ENCODE measurements around the gene NXPH4. TPM values are rescaled to one million over a fixed set of nuclear protein-coding genes. Genes with fewer than 3 reads are reported as not detected.

The NXPH4 gene
- total and polyA plus RNA-seq, 10 of the 15 experiments (the other 5 are each of a cell fraction or from before 2014, with no cell fraction given) = 0.03 to 0.26 TPM; not detected in 8

DNA sequence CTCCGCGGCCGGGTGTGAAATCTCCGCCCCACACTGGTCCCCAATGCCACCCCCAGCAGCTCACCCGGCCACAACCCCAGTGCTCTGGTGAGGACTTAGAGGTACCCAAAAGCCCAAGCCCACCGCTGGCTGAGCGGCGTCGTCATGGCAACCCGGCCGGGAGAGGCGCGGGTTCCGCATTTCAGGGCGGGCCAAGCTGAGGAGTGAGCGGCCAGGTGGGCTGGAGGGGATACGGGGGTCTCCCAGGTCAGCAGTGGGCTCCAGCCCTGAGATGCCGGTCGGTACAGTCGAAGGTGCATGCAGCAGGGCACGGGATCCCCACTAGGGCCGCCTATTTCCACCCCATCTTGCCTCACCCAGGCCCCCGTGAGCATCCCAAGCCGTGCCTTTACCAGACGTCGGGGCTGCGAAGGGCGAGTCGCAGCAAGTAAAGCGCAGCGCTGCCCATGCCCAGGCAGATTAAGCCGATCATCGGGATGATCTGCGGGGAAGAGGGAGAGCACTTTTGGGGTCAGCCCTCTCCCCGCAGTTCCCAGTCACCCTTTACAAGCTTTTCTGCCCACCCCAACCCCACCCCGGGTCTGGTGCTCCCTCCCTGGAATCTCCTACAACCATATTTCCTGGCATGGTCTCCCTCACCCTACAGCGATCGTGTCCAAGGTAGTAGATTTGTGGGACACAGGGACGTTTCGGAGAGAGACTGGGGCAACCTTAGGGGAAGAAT, 19.8 kb downstream of the NXPH4 start:
- Histone ChIP-seq H3K27ac (ENCODE audit: control insufficient read depth, insufficient read depth) (no peak overlapping the region), H3K36me3 (ENCODE audit: control insufficient read depth in 2 of 2, insufficient read depth in 2 of 2, low read length in 1 of 2) (peaks cover 23 to 25% of the 10 kb centered on the region in 2 experiments), H3K4me3 (no peak overlapping the region), H2AFZ (ENCODE audit: control insufficient read depth, low read depth, low read length) (no peak overlapping the region), H3K27me3 (replicated peaks in 1 of 2; ENCODE audit: control insufficient read depth in 2 of 2, insufficient read depth in 2 of 2, low read length in 1 of 2) (peaks cover 3 to 5% of the 10 kb centered on the region in 2 experiments; a peak in 3 of 4 replicates), H3K4me1 (ENCODE audit: control insufficient read depth, insufficient read depth, low read length) (peaks cover 34% of the 10 kb centered on the region), H3K79me2 (ENCODE audit: control insufficient read depth, insufficient read depth, low read length) (peaks cover 3% of the 10 kb centered on the region), H3K9ac (ENCODE audit: control insufficient read depth, insufficient read depth, low read length) (no peak overlapping the region), H3K9me3 (replicated peaks; ENCODE audit: control insufficient read depth, insufficient read depth, low read length) (no peaks in the 10 kb centered on the region), H4K20me1 (ENCODE audit: control insufficient read depth, insufficient read depth) (0 out of 2 replicates have a peak, but pooled peaks cover 2% of the 10 kb centered on the region), H3K4me2 (ENCODE audit: control insufficient read depth, insufficient read depth) (no peak overlapping the region)
- SMC1A ChIA-PET (ENCODE audit: uncharacterized antibody, unreplicated experiment) = interaction anchor here (1.4 kb wide), 1 partner anchor 22 kb away, joined by 3 read pairs; no protein-coding TSS in a partner anchor
- DNase-seq (ENCODE audit: low read depth, low spot score) (no peak), FAIRE-seq (no peak), ATAC-seq (no peak)
- RAD21 ChIA-PET (ENCODE audit: unreplicated experiment) = interaction anchor here (0.9 kb wide), 1 partner anchor 20 kb away, joined by 3 read pairs; no protein-coding TSS in a partner anchor
- 43% methylated on average over 39 of the region's 40 CpGs for WGBS (ENCODE audit: insufficient coverage, insufficient replicate concordance, low lambda C conversion rate, missing lambda C conversion rate)
- in situ Hi-C loops (cut with MboI) = no loop called here
- no peak for TF ChIP-seq TCF12 (IDR thresholded peaks at IDR 0.05; ENCODE audit: low read depth, low read length)
- TF ChIP-seq, protein P1, sequence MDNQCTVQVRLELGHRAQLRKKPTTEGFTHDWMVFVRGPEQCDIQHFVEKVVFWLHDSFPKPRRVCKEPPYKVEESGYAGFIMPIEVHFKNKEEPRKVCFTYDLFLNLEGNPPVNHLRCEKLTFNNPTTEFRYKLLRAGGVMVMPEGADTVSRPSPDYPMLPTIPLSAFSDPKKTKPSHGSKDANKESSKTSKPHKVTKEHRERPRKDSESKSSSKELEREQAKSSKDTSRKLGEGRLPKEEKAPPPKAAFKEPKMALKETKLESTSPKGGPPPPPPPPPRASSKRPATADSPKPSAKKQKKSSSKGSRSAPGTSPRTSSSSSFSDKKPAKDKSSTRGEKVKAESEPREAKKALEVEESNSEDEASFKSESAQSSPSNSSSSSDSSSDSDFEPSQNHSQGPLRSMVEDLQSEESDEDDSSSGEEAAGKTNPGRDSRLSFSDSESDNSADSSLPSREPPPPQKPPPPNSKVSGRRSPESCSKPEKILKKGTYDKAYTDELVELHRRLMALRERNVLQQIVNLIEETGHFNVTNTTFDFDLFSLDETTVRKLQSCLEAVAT (IDR thresholded peaks at IDR 0.05) = no peak
- peak; percentile 62; the same call in 1 of the 2 replicates for TF ChIP-seq POLR2A (IDR thresholded peaks at IDR 0.05; ENCODE audit: low read depth, low read length)
- no peak for TF ChIP-seq PAX5 (IDR thresholded peaks at IDR 0.05; ENCODE audit: borderline replicate concordance, low read depth, low read length)
- TF ChIP-seq, protein P2, sequence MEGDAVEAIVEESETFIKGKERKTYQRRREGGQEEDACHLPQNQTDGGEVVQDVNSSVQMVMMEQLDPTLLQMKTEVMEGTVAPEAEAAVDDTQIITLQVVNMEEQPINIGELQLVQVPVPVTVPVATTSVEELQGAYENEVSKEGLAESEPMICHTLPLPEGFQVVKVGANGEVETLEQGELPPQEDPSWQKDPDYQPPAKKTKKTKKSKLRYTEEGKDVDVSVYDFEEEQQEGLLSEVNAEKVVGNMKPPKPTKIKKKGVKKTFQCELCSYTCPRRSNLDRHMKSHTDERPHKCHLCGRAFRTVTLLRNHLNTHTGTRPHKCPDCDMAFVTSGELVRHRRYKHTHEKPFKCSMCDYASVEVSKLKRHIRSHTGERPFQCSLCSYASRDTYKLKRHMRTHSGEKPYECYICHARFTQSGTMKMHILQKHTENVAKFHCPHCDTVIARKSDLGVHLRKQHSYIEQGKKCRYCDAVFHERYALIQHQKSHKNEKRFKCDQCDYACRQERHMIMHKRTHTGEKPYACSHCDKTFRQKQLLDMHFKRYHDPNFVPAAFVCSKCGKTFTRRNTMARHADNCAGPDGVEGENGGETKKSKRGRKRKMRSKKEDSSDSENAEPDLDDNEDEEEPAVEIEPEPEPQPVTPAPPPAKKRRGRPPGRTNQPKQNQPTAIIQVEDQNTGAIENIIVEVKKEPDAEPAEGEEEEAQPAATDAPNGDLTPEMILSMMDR (IDR thresholded peaks at IDR 0.05 in 2 of 3, conservative IDR thresholded peaks at IDR 0.05 in 1 of 3; ENCODE audit: control insufficient read depth in 2 of 3, extremely low read depth in 1 of 3, insufficient read depth in 1 of 3, low read depth in 3 of 3, low read length in 3 of 3) = no peak
- TF ChIP-seq, protein P3, sequence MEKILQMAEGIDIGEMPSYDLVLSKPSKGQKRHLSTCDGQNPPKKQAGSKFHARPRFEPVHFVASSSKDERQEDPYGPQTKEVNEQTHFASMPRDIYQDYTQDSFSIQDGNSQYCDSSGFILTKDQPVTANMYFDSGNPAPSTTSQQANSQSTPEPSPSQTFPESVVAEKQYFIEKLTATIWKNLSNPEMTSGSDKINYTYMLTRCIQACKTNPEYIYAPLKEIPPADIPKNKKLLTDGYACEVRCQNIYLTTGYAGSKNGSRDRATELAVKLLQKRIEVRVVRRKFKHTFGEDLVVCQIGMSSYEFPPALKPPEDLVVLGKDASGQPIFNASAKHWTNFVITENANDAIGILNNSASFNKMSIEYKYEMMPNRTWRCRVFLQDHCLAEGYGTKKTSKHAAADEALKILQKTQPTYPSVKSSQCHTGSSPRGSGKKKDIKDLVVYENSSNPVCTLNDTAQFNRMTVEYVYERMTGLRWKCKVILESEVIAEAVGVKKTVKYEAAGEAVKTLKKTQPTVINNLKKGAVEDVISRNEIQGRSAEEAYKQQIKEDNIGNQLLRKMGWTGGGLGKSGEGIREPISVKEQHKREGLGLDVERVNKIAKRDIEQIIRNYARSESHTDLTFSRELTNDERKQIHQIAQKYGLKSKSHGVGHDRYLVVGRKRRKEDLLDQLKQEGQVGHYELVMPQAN (conservative IDR thresholded peaks at IDR 0.05) = no peak
- TF ChIP-seq ZNF384 (IDR thresholded peaks at IDR 0.05; ENCODE audit: borderline replicate concordance, low read depth, low read length) = no peak
- TF ChIP-seq BMI1 (IDR thresholded peaks at IDR 0.05; ENCODE audit: borderline replicate concordance) = peak; percentile 65
- TF ChIP-seq SPI1 (IDR thresholded peaks at IDR 0.05; ENCODE audit: borderline replicate concordance, insufficient read depth, low read depth, low read length) = peak; percentile 34; the same call in 1 of the 2 replicates
- CTCF ChIA-PET = interaction anchor here (7.8 to 10.7 kb wide), 2 partner anchors 9 to 22 kb away, joined by 202 to 271 read pairs; partner anchors contain the start of gene SHMT2
- intact Hi-C loops (cut with micrococcal nuclease; ENCODE audit: unreplicated experiment) = no loop called here
- no TSS peak for BruUV-seq (replicated peaks)
- POLR2A ChIA-PET = no interaction called here
